ENCODE measurements around the gene CFB.
"Not testable (repeated sequence)": the region's sequence is repeated elsewhere in the genome, so short reads cannot be mapped to it uniquely, and the experiment has no call there.

CFB gene

GRCh38 chr6:31915351-31915750, 30.5 kb upstream of the CFB start:
- no peak for DNase-seq

GRCh38 chr6:31915756-31916155, 30.1 kb upstream of the CFB start:
- DNase-seq = no peak

GRCh38 chr6:31918069-31918720, 27.7 kb upstream of the CFB start:
- no peak for DNase-seq

GRCh38 chr6:31919624-31920303, 26.1 kb upstream of the CFB start:
- DNase-seq = no peak

- DNase-seq = no peak
These were observed 25.1 kb upstream of the CFB start for GRCh38 chr6:31920811-31921210.

- no peak for DNase-seq
These were observed 23.0 kb upstream of the CFB start for GRCh38 chr6:31922942-31923341.

GRCh38 chr6:31927242-31927862, 18.5 kb upstream of the CFB start, which contains the start of gene C2:
TSS of gene C2 (plus strand) at chr6:31927717. CDS start at chr6:31927753, 36 bp downstream.
- no peak for DNase-seq

- no peak for DNase-seq
These were observed 17.8 kb upstream of the CFB start for GRCh38 chr6:31927863-31928671.

GRCh38 chr6:31928672-31928939, 17.3 kb upstream of the CFB start:
- no peak for DNase-seq

- no peak for DNase-seq
These were observed 14.9 kb upstream of the CFB start for GRCh38 chr6:31930962-31931361.

- DNase-seq = not testable (repeated sequence)
These were observed 13.8 kb upstream of the CFB start for GRCh38 chr6:31932137-31932536.

- DNase-seq = no peak
These were observed 12.4 kb upstream of the CFB start for GRCh38 chr6:31933537-31933936.

GRCh38 chr6:31935021-31935420, 10.9 kb upstream of the CFB start:
- no peak for DNase-seq

GRCh38 chr6:31935823-31936222, 10.1 kb upstream of the CFB start:
- no peak for DNase-seq

- no peak for DNase-seq
These were observed 5.6 kb upstream of the CFB start for GRCh38 chr6:31940256-31940664.

- no peak for DNase-seq
These were observed 2.2 kb upstream of the CFB start for GRCh38 chr6:31943742-31944141.

GRCh38 chr6:31945154-31945506, 765 bp upstream of the CFB start:
- DNase-seq = no peak

GRCh38 chr6:31946370-31946885, 533 bp downstream of the CFB start:
- no peak for DNase-seq

- DNase-seq = no peak
These were observed 1.3 kb downstream of the CFB start for GRCh38 chr6:31947070-31947675.

GRCh38 chr6:31947864-31948263, 2.0 kb downstream of the CFB start:
- no peak for DNase-seq

GRCh38 chr6:31948306-31948705, 2.4 kb downstream of the CFB start:
- no peak for DNase-seq

- DNase-seq = no peak
These were observed 3.0 kb downstream of the CFB start for GRCh38 chr6:31948753-31949413.

Measured in activated CD4-positive, CD25-positive, alpha-beta regulatory T cell treated with anti-CD3 and anti-CD28 coated beads, Interleukin-2, amount 50 U/mL, for 72 hours (primary cell).